GM12891 (cell line): ENCODE results near the gene RASEF.

Source experiments
- DNase-seq: peaks from one replicate; pipeline ENCODE4 v3.0.0; 2011; ENCODE audit warnings: low spot score; ENCODE audit not compliant: insufficient read length
- FAIRE-seq: peaks from 2 replicates; lab custom pipeline; 2011; peaks lifted over from hg19 to GRCh38; lab: Jason Lieb, UNC
- PAX5 ChIP-seq: IDR thresholded peaks from 2 replicates; pipeline ENCODE4 v1.6.1; 2011; ENCODE audit warnings: low read length, moderate library complexity, mild to moderate bottlenecking; ENCODE audit not compliant: insufficient read depth, severe bottlenecking
- POLR2A ChIP-seq: IDR thresholded peaks from 2 replicates; pipeline ENCODE4 v1.6.1; 2011; ENCODE audit warnings: low read depth, low read length, control low read depth
- POLR2AphosphoS5 ChIP-seq: IDR thresholded peaks from 2 replicates; pipeline ENCODE4 v1.6.1; 2011; ENCODE audit warnings: low read depth, low read length, control low read depth
- POU2F2 ChIP-seq: IDR thresholded peaks from 2 replicates; pipeline ENCODE4 v1.6.1; 2011; ENCODE audit warnings: low read depth, mild to moderate bottlenecking, control low read depth, low read length, moderate library complexity
- SPI1 ChIP-seq: IDR thresholded peaks from 2 replicates; pipeline ENCODE4 v1.6.1; 2011; ENCODE audit warnings: low read depth, low read length, control low read depth
- TAF1 ChIP-seq: IDR thresholded peaks from 2 replicates; pipeline ENCODE4 v1.6.1; 2011; ENCODE audit warnings: low read depth, low read length, control low read depth

RASEF gene

GRCh38 chr9:83059417-83059816, 3.5 kb downstream of the RASEF start:
- no peak for FAIRE-seq
- TF ChIP-seq SPI1 = no peak
- no peak for TF ChIP-seq TAF1
- no peak for TF ChIP-seq PAX5
- no peak for TF ChIP-seq POLR2A
- no peak for TF ChIP-seq POLR2AphosphoS5
- TF ChIP-seq POU2F2 = no peak
- no peak for DNase-seq

DNA sequence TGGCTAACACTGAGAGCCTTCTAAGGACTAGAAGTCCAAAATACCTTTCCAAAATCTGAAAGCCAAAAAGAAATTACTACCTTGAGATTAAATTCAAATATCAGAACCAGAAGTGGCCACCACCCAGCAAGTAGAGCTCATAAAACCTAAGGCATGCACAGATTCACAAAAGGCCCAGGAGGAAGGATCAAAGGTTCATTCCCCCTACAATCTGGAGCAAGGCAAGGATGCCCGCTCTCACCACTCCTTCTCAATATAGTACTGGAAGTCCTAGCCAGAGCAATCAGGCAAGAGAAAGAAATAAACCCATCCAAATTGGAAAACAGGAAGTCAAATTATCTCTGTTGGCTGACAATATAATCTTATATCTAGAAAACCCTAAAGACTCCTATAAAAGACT, 6.0 kb downstream of the RASEF start:
- TF ChIP-seq POU2F2 = no peak
- no peak for TF ChIP-seq POLR2A
- no peak for TF ChIP-seq TAF1
- TF ChIP-seq PAX5 = no peak
- TF ChIP-seq POLR2AphosphoS5 = no peak
- TF ChIP-seq SPI1 = no peak
- FAIRE-seq (no peak), DNase-seq (no peak)

- no peak for TF ChIP-seq SPI1
- no peak for TF ChIP-seq TAF1
- TF ChIP-seq PAX5 = no peak
- FAIRE-seq (no peak), DNase-seq (no peak)
Observed at GRCh38 chr9:83056174-83056573, 6.8 kb downstream of the RASEF start.

- TF ChIP-seq POLR2AphosphoS5 (no peak), PAX5 (no peak), POU2F2 (no peak), SPI1 (no peak), TAF1 (no peak), POLR2A (no peak)
- no peak for FAIRE-seq
- no peak for DNase-seq
Observed at GRCh38 chr9:83047839-83048775, 14.8 kb downstream of the RASEF start.

DNA sequence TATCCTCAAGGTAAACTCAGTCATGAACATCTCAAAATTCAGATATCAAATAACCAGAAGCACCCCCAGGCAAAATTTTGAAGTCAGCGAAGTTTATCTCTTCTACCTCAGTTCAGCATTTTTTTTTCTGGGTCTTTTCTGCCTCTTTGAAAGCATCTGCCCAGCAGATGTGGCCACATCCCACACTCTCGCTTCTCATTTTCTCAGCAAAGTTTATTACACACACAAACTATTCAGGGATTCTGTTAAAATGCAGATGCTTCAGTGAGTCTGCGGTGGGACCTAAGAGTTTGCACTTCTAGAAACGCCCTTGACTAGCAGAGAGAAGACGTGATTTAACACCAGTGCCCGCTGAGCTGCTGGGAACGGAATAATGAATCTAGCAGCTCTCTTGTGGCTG, 19.3 kb downstream of the RASEF start:
- no peak for DNase-seq
- no peak for FAIRE-seq
- TF ChIP-seq SPI1 (no peak), TAF1 (no peak)

DNA sequence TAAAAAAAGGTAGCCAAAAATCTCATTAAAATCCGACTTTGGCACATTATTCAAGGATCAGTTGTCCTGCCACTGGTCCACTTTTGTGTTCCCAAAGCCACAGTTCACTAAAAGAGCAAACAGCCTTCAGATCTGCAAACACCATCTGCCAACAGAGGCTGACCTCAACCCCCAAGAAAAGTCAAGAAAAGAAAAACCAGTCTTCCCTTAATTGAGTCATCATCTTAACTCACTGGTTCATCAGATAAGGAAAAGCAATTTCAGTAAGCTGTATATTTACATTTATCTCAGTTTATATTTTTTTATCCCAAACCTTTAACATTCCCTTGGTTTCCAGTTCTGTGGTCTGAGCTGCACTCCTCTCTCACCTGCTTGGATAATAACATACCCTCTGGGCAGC, 21.2 kb downstream of the RASEF start:
- no peak for FAIRE-seq

GRCh38 chr9:83039303-83039702, 23.6 kb downstream of the RASEF start:
- FAIRE-seq (no peak), DNase-seq (no peak)
- TF ChIP-seq POLR2AphosphoS5 (no peak), POU2F2 (no peak)

More for the DNA sequence above, 21.2 kb downstream of the RASEF start:
- TF ChIP-seq SPI1 (no peak), POLR2A (no peak), PAX5 (no peak)
- no peak for DNase-seq

DNA sequence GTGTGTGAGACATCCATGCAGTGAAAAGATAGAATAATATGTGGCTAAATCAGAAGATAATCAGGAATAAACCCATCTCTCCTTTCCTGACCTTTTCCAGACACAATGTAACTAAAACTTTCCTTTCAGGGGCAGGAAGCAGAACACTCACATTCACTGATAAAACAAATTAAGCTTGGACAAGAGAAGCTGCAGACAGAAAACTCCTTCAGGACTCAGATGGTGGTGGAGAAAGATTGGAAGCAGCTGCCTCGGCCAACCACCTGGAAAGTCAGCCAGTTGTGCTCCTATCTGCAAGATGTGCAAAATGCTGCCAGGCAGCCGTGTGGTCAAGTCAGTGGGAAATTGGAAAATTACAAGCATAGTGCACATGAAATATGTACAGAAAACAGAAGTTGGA, 26.9 kb downstream of the RASEF start:
- FAIRE-seq = no peak
- TF ChIP-seq POU2F2 (no peak), TAF1 (no peak), POLR2AphosphoS5 (no peak), POLR2A (no peak), SPI1 (no peak), PAX5 (no peak)
- no peak for DNase-seq

- no peak for DNase-seq
- TF ChIP-seq SPI1 = no peak
- no peak for FAIRE-seq
Observed at GRCh38 chr9:83035143-83035542, 27.8 kb downstream of the RASEF start.

GRCh38 chr9:83034587-83034986, 28.4 kb downstream of the RASEF start:
- DNase-seq (no peak), FAIRE-seq (no peak)
- no peak for TF ChIP-seq POLR2AphosphoS5
- TF ChIP-seq PAX5 = no peak

DNA sequence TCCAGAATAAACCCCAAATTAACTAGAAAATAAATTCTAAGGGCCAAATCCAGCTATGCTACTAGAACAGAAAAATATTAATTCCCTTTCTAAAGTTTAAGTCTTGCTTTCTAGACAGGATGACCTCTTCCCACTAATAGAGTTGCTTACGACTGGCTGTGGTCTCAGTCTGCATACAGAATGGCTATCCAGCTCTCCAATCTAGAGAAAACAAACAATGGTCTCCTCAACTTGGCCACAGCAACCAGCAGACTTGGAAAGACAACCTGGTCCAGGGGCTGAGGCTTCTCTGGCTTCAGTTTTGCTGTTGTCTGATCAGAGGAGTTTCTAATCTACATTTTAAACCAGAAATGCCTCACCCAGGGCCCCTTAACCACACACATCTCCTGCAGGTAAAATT, 28.9 kb downstream of the RASEF start:
- TF ChIP-seq POU2F2 = no peak
- no peak for TF ChIP-seq PAX5
- TF ChIP-seq SPI1 = no peak
- no peak for TF ChIP-seq TAF1
- no peak for TF ChIP-seq POLR2AphosphoS5
- no peak for TF ChIP-seq POLR2A
- DNase-seq (no peak), FAIRE-seq (no peak)
